Measurements from ENCODE around the gene HEATR5A. TPM values are rescaled to one million over a fixed set of nuclear protein-coding genes. Genes with fewer than 3 reads are reported as not detected.
"Not testable (repeated sequence)": the region's sequence is repeated elsewhere in the genome, so short reads cannot be mapped to it uniquely, and the experiment has no call there.

Gene HEATR5A
- 12.3 and 14.7 TPM in 2 replicates for total RNA-seq

- intact Hi-C loops (cut with micrococcal nuclease), result loop anchor here (1.0 to 2.0 kb wide), 16 partner anchors 20 to 861 kb away; partner anchors contain the start of genes DTD2, G2E3, NUBPL and RNU6-7
Measured at GRCh38 chr14:31420319-31421111, at the start of gene HEATR5A. Gene HEATR5A, minus strand, starts transcription at chr14:31420550. Its CDS starts 17,575 bp downstream, at chr14:31402975.

- intact Hi-C loops (cut with micrococcal nuclease), result no loop called here
Measured at GRCh38 chr14:31466554-31466953, 46.2 kb upstream of the HEATR5A start.

- intact Hi-C loops (cut with micrococcal nuclease), result no loop called here
Measured at GRCh38 chr14:31465111-31465510, 44.8 kb upstream of the HEATR5A start.

DNA sequence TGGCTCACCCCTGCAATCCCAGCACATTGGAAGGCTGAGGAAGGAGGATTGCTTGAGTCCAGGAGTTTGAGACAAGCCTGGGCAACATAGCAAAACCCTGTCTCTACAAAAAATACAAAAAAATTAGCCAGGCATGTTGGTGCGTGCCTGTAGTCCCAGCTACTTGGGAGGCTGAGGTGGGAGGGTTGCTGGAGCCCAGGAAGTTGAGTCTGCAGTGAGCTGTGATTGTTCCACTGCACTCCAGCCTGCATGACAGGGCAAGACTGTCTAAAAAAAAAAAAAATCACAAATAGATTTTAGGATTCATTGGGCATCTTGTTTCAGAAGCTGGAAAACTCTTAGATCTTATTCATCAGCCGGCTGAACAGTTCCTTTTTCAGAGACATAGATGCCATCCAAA is 42.1 kb upstream of the HEATR5A start:
- intact Hi-C loops (cut with micrococcal nuclease), result not testable (repeated sequence)

- intact Hi-C loops (cut with micrococcal nuclease), result no loop called here
Measured at GRCh38 chr14:31461545-31461944, 41.2 kb upstream of the HEATR5A start.

- intact Hi-C loops (cut with micrococcal nuclease), result loop anchor here (1.0 to 5.0 kb wide), 13 partner anchors 38 to 1104 kb away; partner anchors contain the start of genes G2E3, HEATR5A, NUBPL and RNU6-8
Measured at GRCh38 chr14:31457665-31458659, 37.6 kb upstream of the HEATR5A start.

- intact Hi-C loops (cut with micrococcal nuclease), result loop anchor here (1.0 to 5.0 kb wide), 13 partner anchors 37 to 1105 kb away; partner anchors contain the start of genes G2E3, HEATR5A, NUBPL and RNU6-8
Measured at GRCh38 chr14:31456841-31457664, 36.7 kb upstream of the HEATR5A start, which contains the start of gene DTD2. Gene DTD2, minus strand, starts transcription at chr14:31457506. Its CDS starts 113 bp downstream, at chr14:31457393.

DNA sequence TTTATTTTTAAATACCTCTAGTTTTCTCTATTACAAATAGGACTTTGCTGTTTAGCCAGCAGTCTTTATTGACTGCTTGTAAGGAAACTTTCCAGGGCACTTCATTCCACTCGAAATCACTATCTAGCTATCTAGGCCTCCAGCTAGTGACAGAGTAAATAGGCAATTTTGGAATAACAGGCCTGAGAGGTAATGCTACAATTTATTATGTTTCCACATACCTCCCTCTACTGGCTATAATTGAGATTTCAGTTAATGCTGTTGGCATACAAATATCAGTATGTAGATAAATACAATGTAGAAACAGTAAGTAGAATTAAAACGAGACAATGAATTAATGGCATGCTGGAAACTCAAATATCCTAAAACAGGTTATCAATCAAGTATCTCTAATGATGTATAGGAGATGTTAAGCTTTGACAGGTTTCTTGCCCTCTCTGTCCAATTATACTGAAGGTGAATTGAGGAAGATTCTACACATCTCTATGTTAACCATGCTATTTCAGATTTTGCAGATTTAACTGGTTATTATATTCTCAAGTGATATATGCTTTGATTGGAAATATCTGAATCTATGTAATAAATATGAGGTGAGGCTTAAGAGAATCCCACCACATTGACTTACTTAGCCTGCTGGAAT is 29.7 kb upstream of the HEATR5A start:
- intact Hi-C loops (cut with micrococcal nuclease), result loop anchor here (1.0 to 5.0 kb wide), 3 partner anchors 43 to 180 kb away; no protein-coding TSS in a partner anchor

DNA sequence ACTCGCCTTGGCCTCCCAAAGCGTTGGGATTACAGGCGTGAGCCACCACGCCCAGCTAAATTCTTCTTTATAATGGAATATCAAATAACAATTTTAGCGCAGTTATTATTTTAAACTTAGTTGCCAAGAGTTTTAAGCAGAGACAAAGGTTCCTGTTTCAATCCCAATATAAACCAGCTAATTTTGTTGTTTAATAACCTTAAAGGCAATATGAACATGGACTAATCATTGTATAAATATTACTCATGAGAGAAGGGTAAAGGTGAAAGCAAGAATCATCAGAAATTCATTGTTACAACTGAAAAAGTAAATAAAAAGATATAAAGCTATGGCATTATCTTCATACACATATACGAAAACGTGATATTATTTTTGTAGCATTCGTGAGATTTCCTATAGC is 28.8 kb upstream of the HEATR5A start:
- intact Hi-C loops (cut with micrococcal nuclease), result loop anchor here (5.0 kb wide), 1 partner anchor 42 kb away; no protein-coding TSS in a partner anchor

DNA sequence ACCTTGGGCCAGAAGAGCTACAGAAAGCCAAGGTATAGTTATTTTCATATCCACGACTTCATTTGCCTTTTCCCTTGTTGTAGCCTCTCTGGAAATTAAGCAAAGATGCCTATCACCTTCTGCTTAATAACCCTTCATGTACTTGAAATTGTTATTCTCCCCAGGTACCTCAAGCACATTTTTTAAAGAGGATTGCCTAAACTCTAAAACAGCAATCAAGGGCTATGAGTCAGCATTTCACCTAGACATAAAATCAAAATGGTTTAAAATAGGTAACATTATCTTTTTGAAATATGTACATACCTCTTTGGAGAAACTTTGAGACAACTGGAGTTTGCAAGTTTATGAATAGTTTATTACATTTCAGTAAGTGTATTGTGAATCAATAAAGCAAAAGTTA is 25.4 kb upstream of the HEATR5A start:
- intact Hi-C loops (cut with micrococcal nuclease), result loop anchor here (5.0 kb wide), 1 partner anchor 38 kb away; no protein-coding TSS in a partner anchor

- intact Hi-C loops (cut with micrococcal nuclease), result no loop called here
Measured at GRCh38 chr14:31442284-31442683, 21.9 kb upstream of the HEATR5A start.

DNA sequence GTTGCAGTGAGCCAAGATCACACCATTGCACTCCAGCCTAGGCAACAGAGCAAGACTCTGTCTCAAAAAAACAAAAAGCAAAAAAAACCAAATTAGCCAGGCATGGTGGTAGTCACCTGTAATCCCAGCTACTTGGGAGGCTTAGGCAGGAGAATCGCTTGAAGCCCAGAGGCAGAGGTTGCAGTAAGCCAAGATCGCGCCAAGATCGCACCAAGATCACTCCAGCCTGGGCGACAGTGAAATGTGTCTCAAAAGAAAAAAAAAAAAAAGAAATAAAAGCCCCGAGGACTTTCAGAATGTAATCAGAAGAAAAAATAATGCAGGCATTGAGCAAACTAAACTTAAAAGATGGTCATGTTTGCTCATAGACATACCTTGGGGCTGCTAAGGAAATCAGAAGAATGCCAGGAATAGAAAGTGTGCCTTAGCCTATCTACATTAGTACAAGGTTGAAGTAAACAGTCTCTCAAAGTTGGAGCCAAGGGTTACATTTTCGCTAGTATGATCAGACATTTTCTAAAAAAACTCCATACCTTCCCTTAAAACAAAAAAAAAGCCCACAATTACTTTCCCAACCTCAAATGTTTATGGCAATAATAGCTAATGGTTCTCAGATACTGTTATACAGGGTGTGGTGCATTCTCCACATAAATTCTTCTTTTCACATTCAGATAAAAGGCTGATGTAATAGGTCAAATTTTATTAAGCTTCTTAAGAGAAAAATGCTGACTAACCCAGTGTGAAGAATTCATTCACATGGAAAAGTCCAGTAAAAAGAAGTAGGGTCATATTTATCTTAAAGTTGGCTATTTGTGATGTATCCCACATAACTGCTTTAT is 21.1 kb upstream of the HEATR5A start:
- intact Hi-C loops (cut with micrococcal nuclease), result no loop called here

GRCh38 chr14:31440280-31440679 is 19.9 kb upstream of the HEATR5A start:
- intact Hi-C loops (cut with micrococcal nuclease), result no loop called here

GRCh38 chr14:31439561-31439960 is 19.2 kb upstream of the HEATR5A start:
- intact Hi-C loops (cut with micrococcal nuclease), result no loop called here

- intact Hi-C loops (cut with micrococcal nuclease), result not testable (repeated sequence)
Measured at GRCh38 chr14:31437045-31437691, 16.8 kb upstream of the HEATR5A start.

- intact Hi-C loops (cut with micrococcal nuclease), result no loop called here
Measured at GRCh38 chr14:31435276-31435675, 14.9 kb upstream of the HEATR5A start.

DNA sequence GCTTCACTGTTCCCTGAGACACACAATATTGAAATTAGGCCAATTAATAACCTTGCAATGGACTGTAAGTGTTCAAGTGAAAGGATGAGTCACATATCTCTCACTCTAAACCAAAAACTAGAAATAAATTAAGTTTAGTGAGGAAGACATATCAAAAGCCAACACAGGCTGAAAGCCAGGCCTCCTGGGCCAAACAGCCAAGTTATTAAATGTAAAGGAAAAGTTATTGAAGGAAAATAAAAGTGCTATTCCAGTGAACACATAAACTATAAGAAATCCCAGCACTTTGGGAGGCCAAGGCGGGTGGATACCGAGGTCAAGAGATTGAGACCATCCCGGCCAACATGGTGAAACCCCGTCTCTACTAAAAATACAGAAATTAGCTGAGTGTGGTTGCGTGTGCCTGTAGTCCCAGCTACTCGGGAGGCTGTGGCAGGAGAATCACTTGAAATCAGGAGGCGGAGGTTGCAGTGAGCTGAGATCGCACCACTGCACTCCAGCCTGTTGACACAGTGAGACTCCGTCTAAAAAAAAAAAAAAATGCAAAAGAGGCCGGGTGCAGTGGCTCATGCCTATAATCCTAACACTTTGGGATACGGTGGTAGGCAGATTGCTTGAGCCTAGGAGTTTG is 10.4 kb upstream of the HEATR5A start:
- intact Hi-C loops (cut with micrococcal nuclease), result no loop called here

- intact Hi-C loops (cut with micrococcal nuclease), result no loop called here
Measured at GRCh38 chr14:31429791-31430190, 9.4 kb upstream of the HEATR5A start.

Measured in T-helper 1 cell treated with Interleukin-12 subunit alpha and Interleukin-12 subunit beta and Interleukin-4 antibody, amounts not matched to agents 30 ng/mL and 1 ng/mL, for 36 hours (primary cell).